Measurements from ENCODE around the gene LCE4A. TPM values are rescaled to one million over a fixed set of nuclear protein-coding genes. Genes with fewer than 3 reads are reported as not detected.

Gene LCE4A
- polyA plus RNA-seq, 2 of the 4 experiments (the other 2 are of a cell fraction) = not detected

- TF ChIP-seq PBX3 (IDR thresholded peaks at IDR 0.05) (no peak), BHLHE40 (IDR thresholded peaks at IDR 0.05; ENCODE audit: low read depth, low read length) (no peak), PHF8 (IDR thresholded peaks at IDR 0.05; ENCODE audit: borderline replicate concordance, low read depth) (no peak), MAFK (IDR thresholded peaks at IDR 0.05; ENCODE audit: partially characterized antibody) (no peak), ZSCAN20 (CRISPR knock-in tag; IDR thresholded peaks at IDR 0.05) (no peak), FOSL2 (IDR thresholded peaks at IDR 0.05) (no peak), FOSL2 (CRISPR knock-in tag; IDR thresholded peaks at IDR 0.05) (no peak), GATA3 (IDR thresholded peaks at IDR 0.05; ENCODE audit: borderline replicate concordance) (no peak), ESRRA (IDR thresholded peaks at IDR 0.05; ENCODE audit: borderline replicate concordance, low read length) (no peak), MAX (IDR thresholded peaks at IDR 0.05) (no peak)
- POLR2A ChIA-PET = no interaction called here
- H3K9me3 ChIP-seq = no peaks in the 10 kb centered on the region
- CTCF ChIA-PET = no interaction called here
- H3K4me3 ChIP-seq = no peak overlapping the region
- no peak for DNase-seq (ENCODE audit: low read depth in 1 of 2, low spot score in 1 of 2)
- H3K4me2 ChIP-seq = no peak overlapping the region
- no peak for ATAC-seq
- H3K27ac ChIP-seq = no peak overlapping the region
- FAIRE-seq = no peak
- H3K4me1 ChIP-seq = no peaks in the 10 kb centered on the region
- 25% methylated on average over 5 of the region's 5 CpGs for WGBS (ENCODE audit: missing lambda C conversion rate)
Observed at GRCh38 chr1:152737997-152738396, 30.0 kb downstream of the LCE4A start.

- no peak for FAIRE-seq
- no peak for TF ChIP-seq ZNF302 (CRISPR knock-in tag; IDR thresholded peaks at IDR 0.05)
- TF ChIP-seq, protein P1, sequence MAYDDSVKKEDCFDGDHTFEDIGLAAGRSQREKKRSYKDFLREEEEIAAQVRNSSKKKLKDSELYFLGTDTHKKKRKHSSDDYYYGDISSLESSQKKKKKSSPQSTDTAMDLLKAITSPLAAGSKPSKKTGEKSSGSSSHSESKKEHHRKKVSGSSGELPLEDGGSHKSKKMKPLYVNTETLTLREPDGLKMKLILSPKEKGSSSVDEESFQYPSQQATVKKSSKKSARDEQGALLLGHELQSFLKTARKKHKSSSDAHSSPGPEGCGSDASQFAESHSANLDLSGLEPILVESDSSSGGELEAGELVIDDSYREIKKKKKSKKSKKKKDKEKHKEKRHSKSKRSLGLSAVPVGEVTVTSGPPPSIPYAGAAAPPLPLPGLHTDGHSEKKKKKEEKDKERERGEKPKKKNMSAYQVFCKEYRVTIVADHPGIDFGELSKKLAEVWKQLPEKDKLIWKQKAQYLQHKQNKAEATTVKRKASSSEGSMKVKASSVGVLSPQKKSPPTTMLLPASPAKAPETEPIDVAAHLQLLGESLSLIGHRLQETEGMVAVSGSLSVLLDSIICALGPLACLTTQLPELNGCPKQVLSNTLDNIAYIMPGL (CRISPR knock-in tag; IDR thresholded peaks at IDR 0.05; ENCODE audit: borderline replicate concordance) = no peak
- no peak for TF ChIP-seq PBX3 (IDR thresholded peaks at IDR 0.05)
- TF ChIP-seq FOSL2 (IDR thresholded peaks at IDR 0.05) = no peak
- no peak for TF ChIP-seq FOSL2 (CRISPR knock-in tag; IDR thresholded peaks at IDR 0.05)
- TF ChIP-seq HDAC2 (IDR thresholded peaks at IDR 0.05) = no peak
- no peak for TF ChIP-seq JUN (IDR thresholded peaks at IDR 0.05)
- no peak overlapping the region for H3K4me2 ChIP-seq
- no peak overlapping the region for H3K27ac ChIP-seq
- ATAC-seq = no peak
- DNase-seq (ENCODE audit: low read depth in 1 of 2, low spot score in 1 of 2) = no peak
- H3K4me3 ChIP-seq = no peak overlapping the region
- POLR2A ChIA-PET = no interaction called here
- H3K9me3 ChIP-seq = no peaks in the 10 kb centered on the region
- WGBS (ENCODE audit: missing lambda C conversion rate) = 37% methylated on average over 3 of the region's 3 CpGs
- CTCF ChIA-PET = interaction anchor here (1.5 kb wide), 1 partner anchor 37 kb away, joined by 3 read pairs; no protein-coding TSS in a partner anchor
- H3K4me1 ChIP-seq = no peaks in the 10 kb centered on the region
Observed at GRCh38 chr1:152739841-152740240, 31.9 kb downstream of the LCE4A start.

DNA sequence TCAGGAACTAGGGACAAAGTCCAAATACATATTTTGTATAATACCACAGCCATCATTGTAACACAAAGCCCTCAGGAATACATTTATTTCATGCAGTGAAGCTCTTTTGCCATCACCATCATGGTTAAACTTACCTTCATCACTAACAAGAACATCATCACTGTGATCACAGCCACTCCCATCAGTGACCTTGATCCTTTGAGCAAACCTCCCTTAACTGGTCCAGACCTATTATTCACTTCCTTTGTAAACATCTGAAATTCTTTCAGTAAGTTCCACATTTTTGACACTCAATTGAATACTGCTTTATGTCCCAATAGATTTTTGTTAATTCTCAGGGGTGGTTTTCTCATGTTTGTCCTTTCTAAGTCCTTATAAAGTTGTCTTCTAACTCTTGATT lies 33.7 kb downstream of the LCE4A start:
- Histone ChIP-seq H3K4me2 (no peak overlapping the region), H3K4me1 (no peaks in the 10 kb centered on the region), H3K27ac (no peak overlapping the region), H3K4me3 (no peak overlapping the region), H3K9me3 (no peaks in the 10 kb centered on the region)
- TF ChIP-seq EHMT2 (IDR thresholded peaks at IDR 0.05; ENCODE audit: low read depth) (no peak), HDAC2 (IDR thresholded peaks at IDR 0.05) (no peak), SMC3 (IDR thresholded peaks at IDR 0.05) (no peak), FOSB (CRISPR knock-in tag; IDR thresholded peaks at IDR 0.05) (no peak), EP300 (IDR thresholded peaks at IDR 0.05) (no peak), HOXB13 (CRISPR knock-in tag; IDR thresholded peaks at IDR 0.05; ENCODE audit: low read depth) (no peak), CHD4 (IDR thresholded peaks at IDR 0.05; ENCODE audit: borderline replicate concordance) (no peak), MYC (IDR thresholded peaks at IDR 0.05; ENCODE audit: borderline replicate concordance, low read length) (no peak), ZNF302 (CRISPR knock-in tag; IDR thresholded peaks at IDR 0.05) (no peak), POLR2A (IDR thresholded peaks at IDR 0.05; ENCODE audit: low read length) (no peak), NR3C1 (IDR thresholded peaks at IDR 0.05) (no peak), JUN (IDR thresholded peaks at IDR 0.05) (no peak), ELK1 (IDR thresholded peaks at IDR 0.05; ENCODE audit: low read depth, low read length) (no peak)
- TF ChIP-seq, protein P2, sequence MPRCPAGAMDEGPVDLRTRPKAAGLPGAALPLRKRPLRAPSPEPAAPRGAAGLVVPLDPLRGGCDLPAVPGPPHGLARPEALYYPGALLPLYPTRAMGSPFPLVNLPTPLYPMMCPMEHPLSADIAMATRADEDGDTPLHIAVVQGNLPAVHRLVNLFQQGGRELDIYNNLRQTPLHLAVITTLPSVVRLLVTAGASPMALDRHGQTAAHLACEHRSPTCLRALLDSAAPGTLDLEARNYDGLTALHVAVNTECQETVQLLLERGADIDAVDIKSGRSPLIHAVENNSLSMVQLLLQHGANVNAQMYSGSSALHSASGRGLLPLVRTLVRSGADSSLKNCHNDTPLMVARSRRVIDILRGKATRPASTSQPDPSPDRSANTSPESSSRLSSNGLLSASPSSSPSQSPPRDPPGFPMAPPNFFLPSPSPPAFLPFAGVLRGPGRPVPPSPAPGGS (IDR thresholded peaks at IDR 0.05) = no peak
- TF ChIP-seq, protein P3, sequence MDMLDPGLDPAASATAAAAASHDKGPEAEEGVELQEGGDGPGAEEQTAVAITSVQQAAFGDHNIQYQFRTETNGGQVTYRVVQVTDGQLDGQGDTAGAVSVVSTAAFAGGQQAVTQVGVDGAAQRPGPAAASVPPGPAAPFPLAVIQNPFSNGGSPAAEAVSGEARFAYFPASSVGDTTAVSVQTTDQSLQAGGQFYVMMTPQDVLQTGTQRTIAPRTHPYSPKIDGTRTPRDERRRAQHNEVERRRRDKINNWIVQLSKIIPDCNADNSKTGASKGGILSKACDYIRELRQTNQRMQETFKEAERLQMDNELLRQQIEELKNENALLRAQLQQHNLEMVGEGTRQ (IDR thresholded peaks at IDR 0.05) = no peak
- ChIA-PET CTCF (interaction anchor here (0.7 to 1.2 kb wide), 2 partner anchors 24 to 520 kb away, joined by 3 read pairs; no protein-coding TSS in a partner anchor), POLR2A (no interaction called here)
- no peak for FAIRE-seq
- DNase-seq (ENCODE audit: low read depth in 1 of 2, low spot score in 1 of 2) = no peak
- no peak for ATAC-seq

Measured in A549 (cell line).